ENCODE results near the gene ZC3H8. TPM values are rescaled to one million over a fixed set of nuclear protein-coding genes. Genes with fewer than 3 reads are reported as not detected.

Gene ZC3H8
- total and polyA plus RNA-seq, 2 donors (not counting 1 experiment from before 2014, with no cell fraction given) = 5.5 to 26.0 TPM

DNA sequence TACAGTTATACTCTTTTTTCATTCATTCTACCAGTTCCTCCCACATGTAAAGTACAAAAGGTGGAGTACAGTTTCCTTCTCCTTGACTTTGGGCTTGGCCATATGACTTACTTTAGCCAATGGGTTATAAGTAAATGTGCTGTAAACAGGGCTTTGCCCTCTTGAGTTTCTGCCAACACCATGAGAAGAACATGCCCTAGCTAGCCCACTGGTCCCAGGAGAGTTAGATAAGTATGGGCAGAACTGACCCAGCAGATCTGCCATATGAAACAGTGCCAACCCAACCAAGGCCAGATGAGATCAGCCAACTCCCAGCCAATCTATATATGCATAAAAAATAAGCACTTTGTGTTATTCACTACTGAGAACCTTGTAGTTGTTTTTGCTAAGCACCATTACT lies 25.5 kb downstream of the ZC3H8 start:
- H3K79me2 ChIP-seq (ENCODE audit: control insufficient read depth, insufficient read depth, low read length) = no peaks in the 10 kb centered on the region
- no peak overlapping the region for H3K27ac ChIP-seq (ENCODE audit: low read length in 2 of 2)
- Mint-ChIP-seq H3K9me3 (ENCODE audit: insufficient read depth) (no peaks in the 10 kb centered on the region), H3K27ac (no peak overlapping the region), H3K4me3 (no peak overlapping the region), H3K27me3 (no peaks in the 10 kb centered on the region), H3K4me1 (no peaks in the 10 kb centered on the region)
- CTCF ChIA-PET = no interaction called here
- TF ChIP-seq EZH2 (IDR thresholded peaks at IDR 0.05; ENCODE audit: borderline replicate concordance, insufficient read depth, low read depth, low read length, poor library complexity, severe bottlenecking) (no peak), CTCF (IDR thresholded peaks at IDR 0.05) (no peak)
- no peaks in the 10 kb centered on the region for H3K4me1 ChIP-seq (ENCODE audit: control insufficient read depth in 2 of 2, insufficient read depth in 2 of 2, low read length in 2 of 2)
- no peak overlapping the region for H3K9ac ChIP-seq (ENCODE audit: low read length)
- DNase-seq (no peak), ATAC-seq (ENCODE audit: low read depth) (no peak)
- H3K9me3 ChIP-seq (ENCODE audit: control extremely low read depth in 1 of 3, control insufficient read depth in 2 of 3, insufficient read depth in 1 of 3, low read length in 2 of 3) = no peaks in the 10 kb centered on the region
- POLR2A ChIA-PET = no interaction called here
- H4K20me1 ChIP-seq (ENCODE audit: control insufficient read depth, insufficient read depth, low read length, poor library complexity, severe bottlenecking) = no peaks in the 10 kb centered on the region
- no peak overlapping the region for H2AFZ ChIP-seq (ENCODE audit: insufficient read depth, low read depth, low read length, poor library complexity, severe bottlenecking)
- intact Hi-C loops (cut with micrococcal nuclease) = no loop called here
- H3K36me3 ChIP-seq (replicated peaks in 1 of 2; ENCODE audit: control extremely low read depth in 1 of 2, control insufficient read depth in 1 of 2, extremely low read depth in 1 of 2, insufficient read depth in 2 of 2, low read length in 1 of 2) = peaks cover 8 to 17% of the 10 kb centered on the region in 2 experiments
- no peaks in the 10 kb centered on the region for H3K27me3 ChIP-seq (replicated peaks in 1 of 4; ENCODE audit: control extremely low read depth in 1 of 4, control insufficient read depth in 3 of 4, insufficient read depth in 4 of 4, low read length in 3 of 4)
- H3K4me3 ChIP-seq (ENCODE audit: control extremely low read depth in 1 of 5, extremely low read depth in 1 of 5, insufficient read depth in 1 of 5, low read depth in 2 of 5, low read length in 4 of 5) = no peak overlapping the region
- H3K4me2 ChIP-seq (replicated peaks; ENCODE audit: low read depth, low read length, poor library complexity, severe bottlenecking) = no peak overlapping the region

DNA sequence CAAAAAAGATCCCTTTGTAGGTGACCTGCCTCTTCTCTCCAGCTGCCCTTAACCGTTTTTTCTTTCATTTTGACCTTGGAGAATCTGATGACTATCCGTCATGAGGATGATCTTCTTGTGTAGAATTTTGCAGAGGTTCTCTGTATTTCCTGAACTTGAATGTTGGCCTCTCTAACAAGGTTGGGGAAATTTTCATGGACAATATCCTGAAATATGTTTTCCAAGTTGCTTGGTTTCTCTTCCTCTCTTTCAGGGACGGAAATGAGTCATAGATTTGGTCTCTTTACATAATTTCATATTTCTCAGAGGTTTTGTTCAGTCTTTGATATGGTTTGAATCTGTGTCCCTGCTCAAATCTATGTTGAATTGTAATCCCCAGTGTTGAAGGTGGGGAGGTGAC lies 34.0 kb downstream of the ZC3H8 start:
- no peak for DNase-seq
- ChIA-PET POLR2A (no interaction called here), CTCF (no interaction called here)
- Histone ChIP-seq H3K4me2 (replicated peaks; ENCODE audit: low read depth, low read length, poor library complexity, severe bottlenecking) (no peak overlapping the region), H3K9me3 (ENCODE audit: control extremely low read depth in 1 of 3, control insufficient read depth in 2 of 3, insufficient read depth in 1 of 3, low read length in 2 of 3) (peaks cover 0 to 9% (median 8%) of the 10 kb centered on the region in 3 donors), H3K36me3 (replicated peaks in 1 of 2; ENCODE audit: control extremely low read depth in 1 of 2, control insufficient read depth in 1 of 2, extremely low read depth in 1 of 2, insufficient read depth in 2 of 2, low read length in 1 of 2) (peaks cover 10 to 21% of the 10 kb centered on the region in 2 experiments), H3K4me3 (ENCODE audit: control extremely low read depth in 1 of 5, extremely low read depth in 1 of 5, insufficient read depth in 1 of 5, low read depth in 2 of 5, low read length in 4 of 5) (no peak overlapping the region), H3K9ac (ENCODE audit: low read length) (no peak overlapping the region), H3K79me2 (ENCODE audit: control insufficient read depth, insufficient read depth, low read length) (no peaks in the 10 kb centered on the region), H3K4me1 (ENCODE audit: control insufficient read depth in 2 of 2, insufficient read depth in 2 of 2, low read length in 2 of 2) (no peaks in the 10 kb centered on the region), H3K27me3 (replicated peaks in 1 of 4; ENCODE audit: control extremely low read depth in 1 of 4, control insufficient read depth in 3 of 4, insufficient read depth in 4 of 4, low read length in 3 of 4) (no peaks in the 10 kb centered on the region), H3K27ac (ENCODE audit: low read length in 2 of 2) (no peak overlapping the region), H4K20me1 (ENCODE audit: control insufficient read depth, insufficient read depth, low read length, poor library complexity, severe bottlenecking) (no peaks in the 10 kb centered on the region), H2AFZ (ENCODE audit: insufficient read depth, low read depth, low read length, poor library complexity, severe bottlenecking) (no peak overlapping the region)
- WGBS (ENCODE audit: insufficient coverage) = 100% methylated on average over 2 of the region's 3 CpGs
- intact Hi-C loops (cut with micrococcal nuclease) = no loop called here
- ATAC-seq (ENCODE audit: low read depth) = no peak
- Mint-ChIP-seq H3K4me1 (no peaks in the 10 kb centered on the region), H3K4me3 (no peak overlapping the region), H3K27ac (no peak overlapping the region), H3K27me3 (no peaks in the 10 kb centered on the region), H3K9me3 (ENCODE audit: insufficient read depth) (peaks cover 6% of the 10 kb centered on the region)
- TF ChIP-seq EZH2 (IDR thresholded peaks at IDR 0.05; ENCODE audit: borderline replicate concordance, insufficient read depth, low read depth, low read length, poor library complexity, severe bottlenecking) (no peak), CTCF (IDR thresholded peaks at IDR 0.05) (no peak)

Measured in B cell (primary cell).